ENCODE data around the gene MCIDAS.

DNA sequence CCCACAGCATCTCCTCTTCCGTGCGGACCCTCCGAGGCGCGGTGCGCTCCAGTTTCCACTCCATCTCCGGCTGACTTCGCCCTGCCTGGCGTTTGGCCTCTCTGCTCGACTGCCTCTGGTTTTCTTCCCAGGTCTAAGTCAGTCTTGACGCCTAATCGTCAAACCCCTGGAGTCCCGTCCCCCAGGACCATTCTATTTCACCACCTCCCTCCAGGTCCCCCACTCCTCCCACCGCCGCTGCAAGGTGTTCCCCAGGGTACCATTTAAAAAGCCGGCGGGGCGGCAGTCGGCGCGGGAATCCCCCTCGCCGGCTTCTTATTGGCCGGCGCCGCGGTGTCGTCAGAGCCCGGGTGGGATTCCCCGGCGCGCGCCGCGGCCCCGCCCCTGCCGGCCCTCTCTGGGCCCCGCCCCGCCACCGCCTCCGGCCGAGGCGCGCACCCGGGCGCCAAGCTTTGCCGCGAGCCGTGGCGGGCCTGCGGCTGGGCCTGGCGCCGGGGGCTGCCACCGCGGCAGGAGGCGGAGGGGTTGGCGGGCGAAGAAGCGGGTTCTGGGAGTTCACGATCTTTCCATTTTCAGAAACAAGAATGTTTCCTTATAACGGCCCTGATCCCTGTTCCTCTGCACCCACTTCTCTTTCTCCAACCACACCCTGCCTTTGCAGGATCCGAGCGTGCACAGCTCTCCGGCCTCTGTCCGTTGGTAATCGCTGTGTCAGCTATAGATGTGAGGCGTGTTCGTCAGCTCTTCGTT lies 54.0 kb downstream of the MCIDAS start, which contains the start of gene CDC20B:
- TF ChIP-seq, protein P1, sequence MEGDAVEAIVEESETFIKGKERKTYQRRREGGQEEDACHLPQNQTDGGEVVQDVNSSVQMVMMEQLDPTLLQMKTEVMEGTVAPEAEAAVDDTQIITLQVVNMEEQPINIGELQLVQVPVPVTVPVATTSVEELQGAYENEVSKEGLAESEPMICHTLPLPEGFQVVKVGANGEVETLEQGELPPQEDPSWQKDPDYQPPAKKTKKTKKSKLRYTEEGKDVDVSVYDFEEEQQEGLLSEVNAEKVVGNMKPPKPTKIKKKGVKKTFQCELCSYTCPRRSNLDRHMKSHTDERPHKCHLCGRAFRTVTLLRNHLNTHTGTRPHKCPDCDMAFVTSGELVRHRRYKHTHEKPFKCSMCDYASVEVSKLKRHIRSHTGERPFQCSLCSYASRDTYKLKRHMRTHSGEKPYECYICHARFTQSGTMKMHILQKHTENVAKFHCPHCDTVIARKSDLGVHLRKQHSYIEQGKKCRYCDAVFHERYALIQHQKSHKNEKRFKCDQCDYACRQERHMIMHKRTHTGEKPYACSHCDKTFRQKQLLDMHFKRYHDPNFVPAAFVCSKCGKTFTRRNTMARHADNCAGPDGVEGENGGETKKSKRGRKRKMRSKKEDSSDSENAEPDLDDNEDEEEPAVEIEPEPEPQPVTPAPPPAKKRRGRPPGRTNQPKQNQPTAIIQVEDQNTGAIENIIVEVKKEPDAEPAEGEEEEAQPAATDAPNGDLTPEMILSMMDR (optimal IDR thresholded peaks at IDR 0.05 in 1 of 3, IDR thresholded peaks at IDR 0.05 in 1 of 3, conservative IDR thresholded peaks at IDR 0.05 in 1 of 3; ENCODE audit: extremely low read depth in 1 of 3, insufficient read depth in 2 of 3, low read length in 3 of 3) = no peak
- TF ChIP-seq EZH2 (IDR thresholded peaks at IDR 0.05; ENCODE audit: low read length) = no peak

All from keratinocyte (primary cell).